Loucy (cell line): Measurements from ENCODE around the gene PRELP.

Experiments used
- H2AFZ ChIP-seq: fragments of 200-600 bp; sonication (generic); 2 replicates; pipeline ENCODE4 v1.6.0; 2016; ENCODE audit warnings: antibody characterized with exemption, mild to moderate bottlenecking, low read length, moderate library complexity
- H3F3A ChIP-seq: fragments of 200-600 bp; 2 replicates; pipeline ENCODE4 v1.6.0; 2016; ENCODE audit warnings: antibody characterized with exemption, low read depth, mild to moderate bottlenecking
- H3K27me3 ChIP-seq: fragments of 200-600 bp; sonication (generic); 2 replicates; pipeline ENCODE4 v1.6.1; 2014; ENCODE audit warnings: low read length, mild to moderate bottlenecking; ENCODE audit not compliant: insufficient read depth, poor library complexity, severe bottlenecking
- H3K36me3 ChIP-seq: fragments of 200-600 bp; sonication (generic); 2 replicates; pipeline ENCODE4 v1.6.1; 2016; ENCODE audit warnings: low read length; ENCODE audit not compliant: insufficient read depth
- H3K4me1 ChIP-seq: fragments of 200-600 bp; sonication (generic); 2 replicates; pipeline ENCODE4 v1.5.1; 2014; ENCODE audit warnings: low read length, mild to moderate bottlenecking; ENCODE audit not compliant: insufficient read depth, poor library complexity, severe bottlenecking
- H3K4me2 ChIP-seq: fragments of 200-600 bp; sonication (generic); 2 replicates; pipeline ENCODE4 v1.6.0; 2014; ENCODE audit warnings: antibody characterized with exemption, low read length, low read depth, mild to moderate bottlenecking; ENCODE audit not compliant: poor library complexity, severe bottlenecking
- H3K4me3 ChIP-seq: fragments of 200-600 bp; sonication (generic); 2 replicates; pipeline ENCODE4 v1.5.1; 2014; ENCODE audit warnings: low read length, mild to moderate bottlenecking, mixed read lengths; ENCODE audit not compliant: poor library complexity, severe bottlenecking
- H3K79me2 ChIP-seq: fragments of 200-600 bp; sonication (generic); 2 replicates; pipeline ENCODE4 v1.6.1; 2014; ENCODE audit warnings: low read length; ENCODE audit not compliant: insufficient read depth
- H3K9ac ChIP-seq: fragments of 200-600 bp; sonication (generic); 2 replicates; pipeline ENCODE4 v1.6.0; 2014; ENCODE audit warnings: mild to moderate bottlenecking, low read depth, low read length, moderate library complexity; ENCODE audit not compliant: poor library complexity, severe bottlenecking
- H3K9me2 ChIP-seq: fragments of 200-600 bp; sonication (generic); replicated peaks from 2 replicates; pipeline ENCODE4 v1.6.1; 2016; ENCODE audit warnings: low read depth, low read length, mixed read lengths
- H3K9me3 ChIP-seq: fragments of 200-600 bp; sonication (generic); 2 replicates; pipeline ENCODE4 v1.6.1; 2014; ENCODE audit warnings: mild to moderate bottlenecking, antibody characterized with exemption, low read length, low read depth; ENCODE audit not compliant: insufficient read depth
- H4K20me1 ChIP-seq: fragments of 200-600 bp; sonication (generic); 2 replicates; pipeline ENCODE4 v1.6.0; 2014; ENCODE audit warnings: antibody characterized with exemption, low read length, mild to moderate bottlenecking; ENCODE audit not compliant: insufficient read depth, poor library complexity, severe bottlenecking
- EZH2phosphoT487 ChIP-seq: fragments of 200-600 bp; IDR thresholded peaks from 2 replicates; pipeline ENCODE4 v1.6.1; 2018; ENCODE audit warnings: antibody characterized with exemption, mild to moderate bottlenecking, moderate library complexity, borderline replicate concordance
- TF ChIP-seq, protein P1 (sequence below): fragments of 200-600 bp; sonication (generic); conservative IDR thresholded peaks from 2 replicates; pipeline ENCODE4 v1.5.1; 2014; ENCODE audit warnings: mild to moderate bottlenecking, antibody characterized with exemption, low read length

Gene PRELP

DNA sequence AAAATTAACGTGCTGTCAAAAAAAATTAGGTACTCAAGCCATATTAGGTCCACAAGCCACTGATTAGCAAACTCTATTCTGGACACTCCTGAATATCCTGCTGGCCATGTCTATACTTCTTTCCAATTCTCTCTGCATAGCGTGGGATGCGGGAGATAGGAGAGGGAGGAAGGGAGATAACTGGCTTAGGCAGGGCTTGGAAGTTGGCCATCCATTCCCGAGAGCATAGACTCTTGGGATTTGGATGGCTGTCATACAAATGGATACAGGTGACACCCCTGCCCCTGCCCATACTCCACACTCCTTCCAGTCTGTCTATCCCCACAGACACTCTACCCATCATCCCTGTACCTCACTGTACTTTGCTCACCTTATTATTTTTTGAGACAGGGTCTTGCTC, 2.3 kb upstream of the PRELP start:
- TF ChIP-seq, protein P1, sequence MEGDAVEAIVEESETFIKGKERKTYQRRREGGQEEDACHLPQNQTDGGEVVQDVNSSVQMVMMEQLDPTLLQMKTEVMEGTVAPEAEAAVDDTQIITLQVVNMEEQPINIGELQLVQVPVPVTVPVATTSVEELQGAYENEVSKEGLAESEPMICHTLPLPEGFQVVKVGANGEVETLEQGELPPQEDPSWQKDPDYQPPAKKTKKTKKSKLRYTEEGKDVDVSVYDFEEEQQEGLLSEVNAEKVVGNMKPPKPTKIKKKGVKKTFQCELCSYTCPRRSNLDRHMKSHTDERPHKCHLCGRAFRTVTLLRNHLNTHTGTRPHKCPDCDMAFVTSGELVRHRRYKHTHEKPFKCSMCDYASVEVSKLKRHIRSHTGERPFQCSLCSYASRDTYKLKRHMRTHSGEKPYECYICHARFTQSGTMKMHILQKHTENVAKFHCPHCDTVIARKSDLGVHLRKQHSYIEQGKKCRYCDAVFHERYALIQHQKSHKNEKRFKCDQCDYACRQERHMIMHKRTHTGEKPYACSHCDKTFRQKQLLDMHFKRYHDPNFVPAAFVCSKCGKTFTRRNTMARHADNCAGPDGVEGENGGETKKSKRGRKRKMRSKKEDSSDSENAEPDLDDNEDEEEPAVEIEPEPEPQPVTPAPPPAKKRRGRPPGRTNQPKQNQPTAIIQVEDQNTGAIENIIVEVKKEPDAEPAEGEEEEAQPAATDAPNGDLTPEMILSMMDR = no peak
- TF ChIP-seq EZH2phosphoT487 = no peak
- no peaks in the 10 kb centered on the region for H3K9me3 ChIP-seq
- no peaks in the 10 kb centered on the region for H3K36me3 ChIP-seq

DNA sequence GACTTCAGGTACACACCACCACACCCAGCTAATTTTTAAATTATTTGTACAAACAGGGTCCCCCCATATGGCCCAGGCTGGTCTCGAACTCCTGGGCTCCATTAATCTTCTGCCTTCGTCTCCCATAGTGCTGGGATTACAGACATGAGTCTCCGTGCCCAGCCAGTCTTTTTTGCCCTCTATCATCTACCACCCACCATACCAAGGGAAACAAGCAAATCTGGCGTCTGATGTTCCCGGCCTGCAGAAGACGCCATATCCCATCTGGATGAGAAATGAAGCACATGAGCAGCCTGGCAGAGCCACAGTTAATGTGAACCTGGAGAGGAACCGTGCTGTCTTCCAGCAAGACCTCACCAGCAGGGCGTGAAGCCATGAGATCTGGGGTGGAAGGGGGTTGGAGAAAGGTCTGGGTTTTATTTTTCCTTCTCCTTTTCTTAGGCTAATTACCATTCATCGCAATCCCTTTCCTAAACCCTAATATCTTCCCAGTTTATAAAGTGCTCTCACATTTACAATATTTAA, 1.8 kb upstream of the PRELP start:
- Histone ChIP-seq H3K4me1 (no peaks in the 10 kb centered on the region), H3F3A (no peaks in the 10 kb centered on the region), H3K9me3 (no peaks in the 10 kb centered on the region), H3K9me2 (no peaks in the 10 kb centered on the region), H3K27me3 (no peaks in the 10 kb centered on the region), H3K36me3 (no peaks in the 10 kb centered on the region), H2AFZ (no peak overlapping the region), H3K79me2 (no peaks in the 10 kb centered on the region), H3K9ac (no peak overlapping the region), H3K4me2 (no peak overlapping the region), H3K4me3 (no peak overlapping the region), H4K20me1 (no peaks in the 10 kb centered on the region)
- no peak for TF ChIP-seq EZH2phosphoT487
- TF ChIP-seq, protein P1 = no peak

More for the DNA sequence above, 2.3 kb upstream of the PRELP start:
- no peaks in the 10 kb centered on the region for H3K79me2 ChIP-seq
- H3K27me3 ChIP-seq = no peaks in the 10 kb centered on the region
- no peak overlapping the region for H3K4me2 ChIP-seq
- H3F3A ChIP-seq = no peaks in the 10 kb centered on the region
- H3K4me3 ChIP-seq = no peak overlapping the region
- no peak overlapping the region for H2AFZ ChIP-seq
- H3K4me1 ChIP-seq = no peaks in the 10 kb centered on the region
- H3K9me2 ChIP-seq = no peaks in the 10 kb centered on the region
- H4K20me1 ChIP-seq = no peaks in the 10 kb centered on the region
- no peak overlapping the region for H3K9ac ChIP-seq

DNA sequence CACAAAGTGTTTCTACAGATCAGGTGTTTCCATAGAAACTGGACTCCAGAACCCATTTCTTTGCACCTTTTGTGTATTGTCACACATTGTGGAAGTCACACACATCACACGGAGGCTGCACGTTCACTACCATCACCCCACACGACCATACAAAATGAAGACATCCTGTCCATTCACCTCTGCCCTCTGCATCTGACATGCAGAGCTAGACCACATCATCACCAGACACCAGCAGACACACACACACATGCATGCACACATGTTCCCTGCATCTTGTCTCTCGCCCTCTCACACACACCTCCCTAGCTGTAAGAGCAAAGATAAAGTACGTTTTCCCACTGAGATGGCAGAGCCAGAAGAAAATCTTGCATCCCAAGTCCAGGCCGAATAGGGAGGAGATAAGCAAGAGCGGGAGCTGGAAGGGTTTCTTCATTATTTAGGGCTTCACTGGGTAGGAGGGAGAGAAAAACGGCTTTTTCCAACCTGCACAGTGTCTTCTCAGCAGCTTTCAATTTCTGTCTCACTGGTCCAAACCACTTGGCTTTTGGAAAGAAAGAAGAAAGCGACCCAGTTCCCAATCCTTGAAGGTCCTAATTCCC, 709 bp downstream of the PRELP start:
- TF ChIP-seq EZH2phosphoT487 = no peak
- TF ChIP-seq, protein P1 = no peak
- Histone ChIP-seq H3K4me3 (no peak overlapping the region), H3K9ac (no peak overlapping the region), H3K9me3 (no peaks in the 10 kb centered on the region), H3K4me1 (no peaks in the 10 kb centered on the region), H3K4me2 (no peak overlapping the region), H3K36me3 (no peaks in the 10 kb centered on the region), H3K27me3 (no peaks in the 10 kb centered on the region), H2AFZ (no peak overlapping the region), H3K79me2 (no peaks in the 10 kb centered on the region), H3F3A (no peaks in the 10 kb centered on the region), H4K20me1 (no peaks in the 10 kb centered on the region), H3K9me2 (no peaks in the 10 kb centered on the region)
